ENCODE measurements around the gene GAB2. TPM values are rescaled to one million over a fixed set of nuclear protein-coding genes. Genes with fewer than 3 reads are reported as not detected.

Gene GAB2
- total RNA-seq, 4 donors from 2014 or later = 22.5 to 32.8 (median 30.1) TPM

GRCh38 chr11:78415338-78415737 lies 2.3 kb downstream of the GAB2 start:
- no peak for DNase-seq (ENCODE audit: low spot score in 2 of 2)
- intact Hi-C loops (cut with DNase I; ENCODE audit: low total_unique reads) = loop anchor here (10.0 kb wide), 1 partner anchor 149 kb away; no protein-coding TSS in a partner anchor
- no peak overlapping the region for H3K4me3 ChIP-seq (ENCODE audit: low read depth, poor library complexity, severe bottlenecking)
- 61 to 78% methylated on average over 4 of the region's 4 CpGs for WGBS, 2 donors
- TF ChIP-seq POLR2A (IDR thresholded peaks at IDR 0.05) (no peak), CTCF (IDR thresholded peaks at IDR 0.05) (no peak)

DNA sequence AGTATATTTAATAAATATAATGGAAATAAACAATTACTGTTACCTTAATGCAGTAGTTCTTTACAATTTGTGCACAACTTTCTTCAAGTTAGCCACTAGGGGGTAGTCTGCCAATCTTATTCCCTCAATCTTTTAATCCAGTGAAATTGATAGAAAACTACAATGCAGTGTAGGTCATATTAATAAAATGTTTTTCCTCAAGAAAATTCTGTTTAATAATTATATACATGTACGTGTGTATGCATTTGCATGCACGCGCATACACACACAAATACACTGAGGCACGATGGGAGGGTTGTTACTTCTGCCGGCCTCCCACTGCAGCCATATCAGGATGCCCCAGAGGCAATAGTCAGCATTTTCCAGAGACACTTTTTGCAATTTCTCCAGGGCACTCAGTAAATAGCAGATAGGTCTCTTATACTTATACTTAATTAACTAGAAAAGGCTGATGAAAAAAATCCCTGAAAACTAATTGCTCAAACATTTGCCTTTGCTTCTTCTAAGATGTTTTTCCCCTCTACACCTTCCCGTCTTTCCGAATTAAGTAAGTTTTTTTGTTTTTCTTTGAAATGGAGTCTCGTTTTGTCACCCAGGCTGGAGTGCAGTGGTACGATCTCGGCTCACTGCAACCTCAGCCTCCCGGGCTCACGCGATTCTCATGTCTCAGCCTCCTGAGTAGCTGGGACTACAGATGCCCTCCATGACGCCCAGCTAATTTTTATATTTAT lies 3.1 kb downstream of the GAB2 start:
- TF ChIP-seq CTCF (IDR thresholded peaks at IDR 0.05) (no peak), POLR2A (IDR thresholded peaks at IDR 0.05) (no peak)
- intact Hi-C loops (cut with DNase I; ENCODE audit: low total_unique reads) = loop anchor here (10.0 kb wide), 1 partner anchor 150 kb away; no protein-coding TSS in a partner anchor
- no peak overlapping the region for H3K4me3 ChIP-seq (ENCODE audit: low read depth, poor library complexity, severe bottlenecking)
- WGBS, 2 donors = 83 to 88% methylated on average over 14 of the region's 14 CpGs
- no peak for DNase-seq (ENCODE audit: low spot score in 2 of 2)

DNA sequence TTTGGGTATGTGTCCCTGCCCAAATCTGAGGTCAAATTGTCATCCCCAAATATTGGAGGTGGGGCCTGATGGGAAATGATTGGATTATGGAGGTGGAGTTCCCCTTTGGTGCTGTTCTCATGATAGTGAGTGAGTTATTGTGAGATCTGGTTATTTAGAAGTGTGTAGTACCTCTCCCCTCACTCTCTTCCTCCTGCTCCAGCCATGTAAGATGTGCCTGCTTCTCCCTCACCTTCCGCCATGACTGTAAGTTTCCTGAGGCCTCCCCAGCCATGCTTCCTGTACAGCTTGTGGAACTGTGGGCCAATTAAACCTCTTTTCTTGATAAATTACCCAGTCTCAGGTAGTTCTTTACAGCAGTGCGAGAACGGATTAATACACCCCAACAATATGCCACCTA lies 9.0 kb downstream of the GAB2 start:
- TF ChIP-seq CTCF (IDR thresholded peaks at IDR 0.05) = no peak
- TF ChIP-seq POLR2A (IDR thresholded peaks at IDR 0.05) = no peak
- DNase-seq (ENCODE audit: low spot score in 2 of 2) = no peak
- WGBS, 2 donors = 99% methylated on average over 3 of the region's 3 CpGs
- no peak overlapping the region for H3K4me3 ChIP-seq (ENCODE audit: low read depth, poor library complexity, severe bottlenecking)
- intact Hi-C loops (cut with DNase I; ENCODE audit: low total_unique reads) = no loop called here

GRCh38 chr11:78406568-78407196 lies 10.9 kb downstream of the GAB2 start:
- DNase-seq (ENCODE audit: low spot score in 2 of 2) = no peak
- TF ChIP-seq CTCF (IDR thresholded peaks at IDR 0.05) = no peak
- TF ChIP-seq POLR2A (IDR thresholded peaks at IDR 0.05) = no peak
- 62 to 65% methylated on average over 3 of the region's 3 CpGs for WGBS, 2 donors
- no peak overlapping the region for H3K4me3 ChIP-seq (ENCODE audit: low read depth, poor library complexity, severe bottlenecking)
- intact Hi-C loops (cut with DNase I; ENCODE audit: low total_unique reads) = no loop called here

DNA sequence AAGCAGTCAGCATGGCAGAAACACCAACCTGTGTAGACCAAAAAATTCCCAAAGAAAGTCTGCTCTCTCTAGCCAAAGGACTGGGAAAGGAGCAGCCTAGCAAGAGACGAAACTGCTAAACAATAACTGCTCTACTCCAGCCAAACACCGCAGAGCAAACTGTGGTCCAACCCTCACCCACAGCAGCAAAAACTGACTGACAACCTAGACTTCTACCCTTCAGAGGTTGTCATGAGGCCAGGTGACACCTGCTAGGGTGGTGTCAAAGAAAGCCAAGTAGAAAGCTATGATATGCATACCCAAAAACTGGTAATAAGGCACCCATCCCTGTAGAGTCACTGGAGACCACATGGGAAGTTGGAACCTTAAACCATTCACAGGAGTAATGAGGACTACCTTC lies 11.8 kb downstream of the GAB2 start:
- intact Hi-C loops (cut with DNase I; ENCODE audit: low total_unique reads) = no loop called here
- no peak for TF ChIP-seq CTCF (IDR thresholded peaks at IDR 0.05)
- no peak for TF ChIP-seq POLR2A (IDR thresholded peaks at IDR 0.05)
- 47 to 71% methylated on average over 2 of the region's 2 CpGs for WGBS, 2 donors
- DNase-seq (ENCODE audit: low spot score in 2 of 2) = no peak
- H3K4me3 ChIP-seq (ENCODE audit: low read depth, poor library complexity, severe bottlenecking) = no peak overlapping the region

Measured in lower leg skin (tissue), 4 donors.